ENCODE data around the gene ITPKB.

ITPKB gene

DNA sequence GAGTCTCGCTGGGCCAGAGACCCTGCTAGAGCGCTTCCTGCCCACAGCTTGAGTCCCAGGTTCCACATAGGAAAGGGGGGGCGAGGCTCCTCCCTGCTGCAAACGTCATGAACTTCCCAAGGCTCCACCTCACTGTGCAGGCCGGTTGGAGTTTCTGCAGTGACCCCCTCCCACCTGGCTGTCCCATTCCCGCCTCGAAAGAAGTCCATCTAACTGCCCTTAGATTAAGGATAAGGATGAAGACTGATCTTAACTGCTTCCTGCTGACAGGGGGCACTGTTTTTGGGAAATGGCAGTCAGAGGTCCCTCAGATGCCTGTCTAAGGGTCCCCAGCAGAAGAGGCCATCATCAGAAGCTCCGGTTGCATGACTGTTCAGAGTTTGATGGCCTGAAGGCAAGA is 127.8 kb downstream of the ITPKB start:
- no peak for DNase-seq (ENCODE audit: low read depth)
- H3K4me3 ChIP-seq (ENCODE audit: low read length) = no peak overlapping the region
- TF ChIP-seq, protein P1, sequence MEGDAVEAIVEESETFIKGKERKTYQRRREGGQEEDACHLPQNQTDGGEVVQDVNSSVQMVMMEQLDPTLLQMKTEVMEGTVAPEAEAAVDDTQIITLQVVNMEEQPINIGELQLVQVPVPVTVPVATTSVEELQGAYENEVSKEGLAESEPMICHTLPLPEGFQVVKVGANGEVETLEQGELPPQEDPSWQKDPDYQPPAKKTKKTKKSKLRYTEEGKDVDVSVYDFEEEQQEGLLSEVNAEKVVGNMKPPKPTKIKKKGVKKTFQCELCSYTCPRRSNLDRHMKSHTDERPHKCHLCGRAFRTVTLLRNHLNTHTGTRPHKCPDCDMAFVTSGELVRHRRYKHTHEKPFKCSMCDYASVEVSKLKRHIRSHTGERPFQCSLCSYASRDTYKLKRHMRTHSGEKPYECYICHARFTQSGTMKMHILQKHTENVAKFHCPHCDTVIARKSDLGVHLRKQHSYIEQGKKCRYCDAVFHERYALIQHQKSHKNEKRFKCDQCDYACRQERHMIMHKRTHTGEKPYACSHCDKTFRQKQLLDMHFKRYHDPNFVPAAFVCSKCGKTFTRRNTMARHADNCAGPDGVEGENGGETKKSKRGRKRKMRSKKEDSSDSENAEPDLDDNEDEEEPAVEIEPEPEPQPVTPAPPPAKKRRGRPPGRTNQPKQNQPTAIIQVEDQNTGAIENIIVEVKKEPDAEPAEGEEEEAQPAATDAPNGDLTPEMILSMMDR (conservative IDR thresholded peaks at IDR 0.05; ENCODE audit: low read length) = no peak

DNA sequence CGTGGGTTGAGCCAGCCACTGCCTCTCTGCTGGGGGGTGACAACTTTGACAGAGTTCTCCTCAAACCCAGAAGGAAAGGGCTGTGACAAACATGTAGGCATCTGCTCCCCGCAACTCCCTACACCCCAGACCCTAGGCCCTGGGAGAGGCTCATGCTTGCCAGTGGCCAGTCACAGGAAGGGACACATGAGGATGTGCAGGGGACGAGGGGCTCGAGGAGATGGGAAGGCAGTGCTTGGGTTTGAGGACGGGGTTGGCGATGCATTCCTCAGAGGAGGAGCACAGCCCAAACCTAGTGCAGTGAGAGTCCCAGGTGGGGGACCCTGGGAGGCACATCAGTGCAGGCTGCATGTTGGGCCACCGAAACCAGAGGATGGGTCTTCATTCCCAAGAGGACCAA is 128.4 kb downstream of the ITPKB start:
- TF ChIP-seq, protein P1 (conservative IDR thresholded peaks at IDR 0.05; ENCODE audit: low read length) = no peak

DNA sequence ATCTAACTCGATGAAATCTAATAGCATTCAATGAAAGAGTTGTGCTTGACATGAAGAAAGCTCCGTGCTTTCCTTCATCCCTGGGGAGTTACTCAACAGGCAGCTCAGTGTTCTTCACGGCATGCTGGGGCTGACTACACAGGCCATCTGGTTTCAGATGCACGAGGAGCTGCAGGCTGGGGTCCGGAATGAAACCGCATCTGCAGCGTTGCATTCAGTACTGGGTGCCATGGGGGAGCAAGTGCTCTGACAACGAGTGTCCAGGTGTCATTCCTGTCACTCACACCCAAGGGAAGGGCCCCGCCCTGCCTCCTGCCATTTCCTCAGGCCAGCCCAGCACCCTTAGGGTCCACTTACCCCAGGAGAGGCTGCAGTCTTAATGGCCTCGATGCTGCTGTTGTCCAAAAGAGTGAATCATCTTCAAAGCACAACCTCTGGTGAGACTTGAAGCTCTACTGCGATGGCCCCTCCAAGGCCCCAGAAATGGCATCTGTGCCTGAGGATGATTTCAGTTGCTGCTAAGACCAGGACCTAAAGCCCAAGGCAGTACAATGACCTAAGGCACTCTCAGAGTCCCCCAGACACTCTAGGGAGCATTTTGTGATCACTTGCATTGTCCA is 129.1 kb downstream of the ITPKB start:
- TF ChIP-seq, protein P1 (conservative IDR thresholded peaks at IDR 0.05; ENCODE audit: low read length) = no peak
- peak; percentile 79 for DNase-seq (ENCODE audit: low read depth)
- no peak overlapping the region for H3K4me3 ChIP-seq (ENCODE audit: low read length)

More for the DNA sequence above, 128.4 kb downstream of the ITPKB start:
- DNase-seq (ENCODE audit: low read depth) = no peak
- no peak overlapping the region for H3K4me3 ChIP-seq (ENCODE audit: low read length)

DNA sequence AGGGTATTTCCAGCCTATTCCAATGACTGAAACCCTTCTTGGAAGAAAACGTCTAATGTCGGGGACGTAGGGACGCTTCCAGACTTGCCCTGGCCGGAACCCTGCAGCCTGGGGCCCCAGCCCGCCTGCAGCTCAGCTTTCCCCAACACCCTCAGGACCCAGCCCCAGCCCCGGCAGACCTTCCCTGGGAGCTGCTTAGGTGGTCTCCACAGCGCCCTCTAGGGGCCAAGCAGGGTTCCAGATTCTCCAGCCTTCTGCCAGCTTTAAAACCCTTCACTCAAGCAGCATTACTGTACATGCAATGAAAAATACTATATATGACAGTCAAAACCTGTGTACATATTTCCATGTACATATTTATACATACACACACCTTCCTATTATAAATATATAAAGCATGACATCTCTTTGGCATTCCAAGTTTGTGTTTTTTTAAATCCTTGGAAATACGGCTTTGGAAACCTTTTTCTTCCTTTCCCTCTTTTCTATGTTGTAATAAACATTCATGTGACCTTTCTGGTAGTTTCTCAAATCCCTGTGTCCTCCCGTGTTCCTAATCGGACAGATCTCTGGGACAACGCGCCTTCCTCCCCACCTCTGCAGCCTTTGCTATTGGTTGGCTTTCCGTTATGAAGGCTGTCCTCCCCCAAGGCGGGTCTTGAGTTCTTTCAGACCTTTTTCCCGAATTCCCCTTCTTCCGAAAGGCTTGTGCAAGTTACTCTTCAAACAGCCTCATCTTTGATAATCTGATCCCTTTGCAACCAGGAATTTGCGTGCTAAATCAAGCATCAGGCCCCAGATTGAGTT is 130.2 kb downstream of the ITPKB start:
- H3K4me3 ChIP-seq (ENCODE audit: low read length) = no peak overlapping the region
- TF ChIP-seq, protein P1 (conservative IDR thresholded peaks at IDR 0.05; ENCODE audit: low read length) = peak; percentile 74
- DNase-seq (ENCODE audit: low read depth) = peak; percentile 53

DNA sequence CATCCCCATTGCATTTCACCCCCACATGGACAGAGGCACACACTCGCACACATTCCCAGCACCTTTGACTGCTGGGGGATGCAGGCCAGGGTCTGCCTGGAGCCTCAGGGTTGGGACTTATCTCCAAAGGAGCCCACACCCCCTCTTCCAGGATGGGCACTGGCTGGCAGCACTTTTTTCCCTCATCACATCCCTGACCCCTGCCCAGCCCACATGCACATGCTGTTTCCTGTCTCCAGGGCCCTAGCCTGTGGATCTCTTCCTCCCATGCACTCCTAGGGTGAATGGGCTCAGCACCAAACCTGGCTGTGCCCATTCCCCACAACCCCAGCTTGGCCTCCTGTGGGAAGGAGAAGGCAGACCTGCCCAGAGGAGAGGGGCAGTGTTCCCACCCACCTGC is 131.3 kb downstream of the ITPKB start:
- H3K4me3 ChIP-seq (ENCODE audit: low read length) = no peak overlapping the region
- TF ChIP-seq, protein P1 (conservative IDR thresholded peaks at IDR 0.05; ENCODE audit: low read length) = no peak
- DNase-seq (ENCODE audit: low read depth) = no peak

DNA sequence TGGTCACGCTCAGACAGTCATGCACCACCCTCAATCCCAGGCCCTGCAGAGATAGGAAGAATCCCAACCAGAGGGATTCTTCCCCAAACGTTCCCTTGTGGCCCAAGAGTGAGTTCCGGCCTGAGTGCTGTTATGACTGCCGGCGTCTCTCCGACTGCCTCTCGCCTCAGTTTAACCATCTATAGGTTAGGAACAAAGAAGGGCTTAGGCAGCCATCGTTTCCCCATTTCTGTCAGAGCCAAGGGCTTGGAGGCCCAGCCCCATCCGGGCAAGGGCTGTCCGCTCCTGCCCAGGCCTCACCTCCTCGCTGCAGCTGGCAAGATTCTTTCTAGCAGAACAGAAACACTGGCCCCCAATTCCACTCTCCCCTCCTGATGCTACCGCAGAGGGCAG is 131.8 kb downstream of the ITPKB start:
- DNase-seq (ENCODE audit: low read depth) = no peak
- H3K4me3 ChIP-seq (ENCODE audit: low read length) = no peak overlapping the region
- TF ChIP-seq, protein P1 (conservative IDR thresholded peaks at IDR 0.05; ENCODE audit: low read length) = no peak
